GM19438 (cell line): ENCODE measurements around the gene LSMEM2.

Source experiments
- ATAC-seq: cut with Tn5 transposase; IDR thresholded peaks from one replicate; pipeline ENCODE4 v1.9.1; 2021; ENCODE audit warnings: low read depth; ENCODE audit not compliant: unreplicated experiment

The LSMEM2 gene

DNA sequence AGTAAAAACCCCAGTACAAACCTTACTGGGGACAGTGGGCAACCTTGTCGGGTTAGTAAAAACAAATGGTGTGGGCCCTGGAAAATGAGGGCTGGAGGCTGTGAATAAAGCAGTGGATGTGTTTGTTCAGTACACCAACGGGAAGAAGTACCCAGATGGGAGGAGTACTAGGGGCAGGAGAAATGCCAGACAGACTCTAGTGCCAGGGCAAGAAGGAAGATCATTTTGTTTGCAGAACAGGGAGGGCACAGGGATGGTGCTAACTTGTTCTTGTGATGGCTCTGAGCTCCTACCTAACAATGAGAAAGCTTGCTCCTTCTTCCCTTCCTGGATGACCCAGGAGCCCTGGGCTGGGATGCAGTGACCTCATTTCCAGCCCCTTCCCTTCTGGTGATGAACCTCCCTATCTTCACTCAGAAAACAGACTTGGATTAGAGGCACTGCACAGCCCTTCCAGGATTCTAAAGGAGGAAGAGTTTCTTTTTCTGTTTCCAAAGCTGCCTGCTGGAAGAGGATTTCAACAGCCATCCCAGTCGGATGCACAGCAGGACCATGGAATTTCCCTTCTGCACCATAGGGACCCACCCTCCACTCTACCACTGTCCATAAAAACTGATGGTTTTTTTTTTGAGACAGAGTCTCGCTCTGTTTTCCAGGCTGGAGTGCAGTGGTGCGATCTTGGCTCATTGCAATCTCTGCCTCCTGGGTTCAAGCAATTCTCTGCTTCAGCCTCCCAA lies 55.6 kb downstream of the LSMEM2 start:
- ATAC-seq = no peak

DNA sequence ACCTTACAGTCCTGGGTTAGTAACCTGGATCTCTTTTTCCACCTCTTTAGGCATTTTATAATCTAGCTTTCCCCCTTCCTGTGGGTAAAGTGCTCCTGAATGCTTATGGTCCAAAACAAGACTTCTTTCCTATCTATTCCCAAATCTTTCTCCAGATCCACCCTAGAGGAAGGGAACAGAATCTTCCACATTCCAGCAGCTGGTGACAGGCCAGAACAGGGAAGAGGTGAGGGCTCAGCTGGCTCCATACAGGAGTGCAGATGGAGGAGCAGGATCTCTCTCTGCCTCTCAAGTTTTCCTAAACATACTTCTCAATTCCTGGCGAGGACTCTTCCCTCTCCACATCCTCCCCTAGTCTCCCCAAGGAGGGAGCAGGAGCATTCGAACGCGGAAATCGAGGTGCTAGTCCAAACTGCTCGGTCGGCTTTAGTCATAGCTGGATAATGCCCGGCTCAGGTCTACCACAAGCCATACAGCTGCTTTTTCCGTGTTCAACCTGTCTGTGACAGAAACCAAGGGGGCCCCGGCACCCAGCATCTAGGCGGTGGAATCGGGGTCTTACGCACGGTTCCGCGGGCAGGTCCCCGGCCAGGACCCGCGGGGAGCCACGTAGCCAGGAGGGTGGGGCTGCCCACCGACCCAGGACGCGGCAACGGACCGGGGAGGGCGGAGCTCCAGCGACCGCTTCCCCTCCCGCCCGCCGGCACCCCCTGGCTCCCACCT lies 57.7 kb downstream of the LSMEM2 start:
- peak; percentile 20 for ATAC-seq

DNA sequence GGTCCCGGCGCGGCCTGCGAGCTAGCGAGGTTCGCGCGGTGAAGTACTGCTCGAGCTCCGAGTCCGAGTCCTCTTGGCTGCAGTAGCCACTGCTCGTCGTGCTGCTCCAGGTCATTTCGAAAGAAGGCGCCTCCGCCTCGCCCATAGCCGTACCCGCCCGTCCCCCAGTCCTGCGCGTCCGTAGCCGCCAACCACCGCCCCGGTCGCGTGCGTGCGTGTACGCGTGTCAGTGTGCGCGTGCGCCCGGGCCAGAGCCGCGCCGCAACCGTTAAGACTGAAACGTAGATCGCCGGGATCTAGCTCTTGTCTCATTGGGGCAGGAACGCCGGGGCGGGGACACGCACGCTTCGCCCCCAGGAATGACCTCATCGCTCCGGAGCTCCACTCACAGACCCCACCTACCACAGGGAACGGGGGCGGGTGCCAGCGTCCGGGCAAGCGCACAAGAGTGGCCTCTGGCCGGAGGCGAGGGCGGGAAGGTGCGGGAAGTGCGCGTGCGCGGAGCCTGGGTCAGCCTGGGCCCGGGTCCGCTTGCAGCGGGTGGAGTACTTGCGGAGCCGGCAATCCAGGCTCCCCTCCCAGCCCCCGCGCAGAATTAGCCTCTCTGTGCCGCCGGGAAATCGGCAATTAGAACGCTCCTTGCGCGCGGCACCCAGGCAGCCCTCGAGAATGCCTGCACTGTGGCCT lies 58.4 kb downstream of the LSMEM2 start:
- ATAC-seq = peak; percentile 63
